KBM-7 (cell line): ENCODE results near the gene KRT39.
"Not testable (repeated sequence)": the region's sequence is repeated elsewhere in the genome, so short reads cannot be mapped to it uniquely, and the experiment has no call there.

Experiments used
- DNase-seq: peaks from one replicate; pipeline ENCODE4 v3.0.0-alpha.2; 2015
- in situ Hi-C: fragments of 300-500 bp; cut with MboI; formaldehyde crosslinking; loops from 2 replicates; pipeline ENCODE4 v1.14.3; 2020; ENCODE audit warnings: low sequenced_read_pairs, low pct_unique_long_range_greater_than_20kb, mixed read lengths

The KRT39 gene

GRCh38 chr17:40966848-40967247, at the start of gene KRT39:
TSS of gene KRT39 (minus strand) at chr17:40966948. CDS start at chr17:40966856, 92 bp downstream.
- DNase-seq = no peak
- in situ Hi-C loops = no loop called here

GRCh38 chr17:41015454-41015853, 48.7 kb upstream of the KRT39 start:
- no peak for DNase-seq
- in situ Hi-C loops = no loop called here

- in situ Hi-C loops = no loop called here
- no peak for DNase-seq
These were observed 46.9 kb upstream of the KRT39 start for GRCh38 chr17:41013606-41014005.

GRCh38 chr17:41013181-41013580, 46.4 kb upstream of the KRT39 start:
- in situ Hi-C loops = no loop called here
- DNase-seq = no peak

- no peak for DNase-seq
- in situ Hi-C loops = no loop called here
These were observed 45.8 kb upstream of the KRT39 start for GRCh38 chr17:41012326-41013120.

- in situ Hi-C loops = no loop called here
- DNase-seq = no peak
These were observed 43.7 kb upstream of the KRT39 start for GRCh38 chr17:41010441-41010840.

- in situ Hi-C loops = no loop called here
- no peak for DNase-seq
These were observed 43.2 kb upstream of the KRT39 start for GRCh38 chr17:41009936-41010335.

- no peak for DNase-seq
- in situ Hi-C loops = no loop called here
These were observed 42.6 kb upstream of the KRT39 start for GRCh38 chr17:41009301-41009760.

- in situ Hi-C loops = no loop called here
- DNase-seq = no peak
These were observed 42.1 kb upstream of the KRT39 start, which contains the start of gene KRTAP3-1 for GRCh38 chr17:41008811-41009210. TSS of gene KRTAP3-1 (minus strand) at chr17:41009128. CDS start at chr17:41009074, 54 bp downstream.

- DNase-seq = no peak
- in situ Hi-C loops = no loop called here
These were observed 37.6 kb upstream of the KRT39 start for GRCh38 chr17:41004397-41004796.

- in situ Hi-C loops = no loop called here
- DNase-seq = no peak
These were observed 37.2 kb upstream of the KRT39 start for GRCh38 chr17:41003926-41004325.

GRCh38 chr17:41002814-41003213, 36.1 kb upstream of the KRT39 start:
- no peak for DNase-seq

GRCh38 chr17:41001795-41002194, 35.0 kb upstream of the KRT39 start:
- in situ Hi-C loops = no loop called here
- DNase-seq = no peak

More at GRCh38 chr17:41002814-41003213, 36.1 kb upstream of the KRT39 start:
- in situ Hi-C loops = no loop called here

- in situ Hi-C loops, DNase-seq: not testable (repeated sequence)
These were observed 32.8 kb upstream of the KRT39 start, which contains the start of gene KRTAP3-2 for GRCh38 chr17:40999563-40999962. TSS of gene KRTAP3-2 (minus strand) at chr17:40999906. CDS start at chr17:40999853, 53 bp downstream.

- in situ Hi-C loops = no loop called here
- no peak for DNase-seq
These were observed 30.6 kb upstream of the KRT39 start for GRCh38 chr17:40997361-40997760.

- no peak for DNase-seq
- in situ Hi-C loops = no loop called here
These were observed 30.1 kb upstream of the KRT39 start for GRCh38 chr17:40996829-40997228.

- in situ Hi-C loops = no loop called here
- no peak for DNase-seq
These were observed 28.4 kb upstream of the KRT39 start for GRCh38 chr17:40995116-40995515.

GRCh38 chr17:40993839-40994238, 27.1 kb upstream of the KRT39 start, which contains the start of gene KRTAP3-3:
TSS of gene KRTAP3-3 (minus strand) at chr17:40994164. CDS start at chr17:40994097, 67 bp downstream.
- DNase-seq = no peak
- in situ Hi-C loops = no loop called here

- in situ Hi-C loops = no loop called here
- no peak for DNase-seq
These were observed 26.3 kb upstream of the KRT39 start for GRCh38 chr17:40993084-40993483.

- DNase-seq = no peak
- in situ Hi-C loops = no loop called here
These were observed 25.9 kb upstream of the KRT39 start for GRCh38 chr17:40992666-40993065.

GRCh38 chr17:40986920-40987319, 20.2 kb upstream of the KRT39 start:
- no peak for DNase-seq
- in situ Hi-C loops = no loop called here
